ENCODE measurements around the gene ANKRD1. TPM values are rescaled to one million over a fixed set of nuclear protein-coding genes. Genes with fewer than 3 reads are reported as not detected.

The ANKRD1 gene
- total RNA-seq, 2 experiments from 2014 or later, result not detected

- no peak overlapping the region for H3K27ac Mint-ChIP-seq
- POLR2A ChIA-PET, result no interaction called here
- intact Hi-C loops (cut with micrococcal nuclease), result no loop called here
- TF ChIP-seq, protein P1, sequence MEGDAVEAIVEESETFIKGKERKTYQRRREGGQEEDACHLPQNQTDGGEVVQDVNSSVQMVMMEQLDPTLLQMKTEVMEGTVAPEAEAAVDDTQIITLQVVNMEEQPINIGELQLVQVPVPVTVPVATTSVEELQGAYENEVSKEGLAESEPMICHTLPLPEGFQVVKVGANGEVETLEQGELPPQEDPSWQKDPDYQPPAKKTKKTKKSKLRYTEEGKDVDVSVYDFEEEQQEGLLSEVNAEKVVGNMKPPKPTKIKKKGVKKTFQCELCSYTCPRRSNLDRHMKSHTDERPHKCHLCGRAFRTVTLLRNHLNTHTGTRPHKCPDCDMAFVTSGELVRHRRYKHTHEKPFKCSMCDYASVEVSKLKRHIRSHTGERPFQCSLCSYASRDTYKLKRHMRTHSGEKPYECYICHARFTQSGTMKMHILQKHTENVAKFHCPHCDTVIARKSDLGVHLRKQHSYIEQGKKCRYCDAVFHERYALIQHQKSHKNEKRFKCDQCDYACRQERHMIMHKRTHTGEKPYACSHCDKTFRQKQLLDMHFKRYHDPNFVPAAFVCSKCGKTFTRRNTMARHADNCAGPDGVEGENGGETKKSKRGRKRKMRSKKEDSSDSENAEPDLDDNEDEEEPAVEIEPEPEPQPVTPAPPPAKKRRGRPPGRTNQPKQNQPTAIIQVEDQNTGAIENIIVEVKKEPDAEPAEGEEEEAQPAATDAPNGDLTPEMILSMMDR (IDR thresholded peaks at IDR 0.05), result no peak
- no peaks in the 10 kb centered on the region for H3K36me3 Mint-ChIP-seq (ENCODE audit: low read depth)
- CTCF ChIA-PET, result interaction anchor here (0.8 to 1.9 kb wide), 7 partner anchors 8 to 367 kb away, joined by 3 to 5 read pairs (median 3); no protein-coding TSS in a partner anchor
- H3K4me1 Mint-ChIP-seq (ENCODE audit: low read depth), result no peaks in the 10 kb centered on the region
- H3K9me3 Mint-ChIP-seq, result no peaks in the 10 kb centered on the region
- DNase-seq (no peak), ATAC-seq (no peak)
- H3K27me3 Mint-ChIP-seq, result peaks cover 3% of the 10 kb centered on the region
- H3K4me3 Mint-ChIP-seq, result no peak overlapping the region
Measured at GRCh38 chr10:90917238-90917967, 3.5 kb downstream of the ANKRD1 start.

GRCh38 chr10:90916392-90917237 lies 4.3 kb downstream of the ANKRD1 start:
- H3K27me3 Mint-ChIP-seq, result peaks cover 3% of the 10 kb centered on the region
- CTCF ChIA-PET, result interaction anchor here (0.8 to 1.9 kb wide), 6 partner anchors 8 to 367 kb away, joined by 3 to 5 read pairs (median 4); no protein-coding TSS in a partner anchor
- POLR2A ChIA-PET, result no interaction called here

GRCh38 chr10:90915766-90916075 lies 5.2 kb downstream of the ANKRD1 start:
- intact Hi-C loops (cut with micrococcal nuclease), result no loop called here
- H3K4me1 Mint-ChIP-seq (ENCODE audit: low read depth), result peaks cover 2% of the 10 kb centered on the region
- H3K27me3 Mint-ChIP-seq, result peaks cover 3% of the 10 kb centered on the region
- POLR2A ChIA-PET, result no interaction called here
- H3K36me3 Mint-ChIP-seq (ENCODE audit: low read depth), result no peaks in the 10 kb centered on the region
- H3K27ac Mint-ChIP-seq, result no peak overlapping the region
- no peaks in the 10 kb centered on the region for H3K9me3 Mint-ChIP-seq
- no peak overlapping the region for H3K4me3 Mint-ChIP-seq
- TF ChIP-seq, protein P1 (IDR thresholded peaks at IDR 0.05), result no peak
- CTCF ChIA-PET, result no interaction called here
- ATAC-seq (no peak), DNase-seq (no peak)

More at GRCh38 chr10:90916392-90917237, 4.3 kb downstream of the ANKRD1 start:
- Mint-ChIP-seq H3K4me3 (no peak overlapping the region), H3K9me3 (no peaks in the 10 kb centered on the region), H3K36me3 (ENCODE audit: low read depth) (no peaks in the 10 kb centered on the region), H3K4me1 (ENCODE audit: low read depth) (peaks cover 2% of the 10 kb centered on the region), H3K27ac (no peak overlapping the region)
- intact Hi-C loops (cut with micrococcal nuclease), result no loop called here
- no peak for DNase-seq
- ATAC-seq, result no peak
- TF ChIP-seq, protein P1 (IDR thresholded peaks at IDR 0.05), result no peak

GRCh38 chr10:90914992-90915765 lies 5.7 kb downstream of the ANKRD1 start:
- no peak overlapping the region for H3K27ac Mint-ChIP-seq
- H3K9me3 Mint-ChIP-seq, result no peaks in the 10 kb centered on the region
- no peak overlapping the region for H3K4me3 Mint-ChIP-seq
- ChIA-PET POLR2A (no interaction called here), CTCF (interaction anchor here (5.7 kb wide), 1 partner anchor 336 kb away, joined by 60 read pairs; no protein-coding TSS in a partner anchor)
- H3K4me1 Mint-ChIP-seq (ENCODE audit: low read depth), result peaks cover 2% of the 10 kb centered on the region
- TF ChIP-seq, protein P1 (IDR thresholded peaks at IDR 0.05), result no peak
- no peaks in the 10 kb centered on the region for H3K36me3 Mint-ChIP-seq (ENCODE audit: low read depth)
- no peak for DNase-seq
- peaks cover 3% of the 10 kb centered on the region for H3K27me3 Mint-ChIP-seq
- ATAC-seq, result no peak
- intact Hi-C loops (cut with micrococcal nuclease), result loop anchor here (5.0 kb wide), 1 partner anchor 337 kb away; no protein-coding TSS in a partner anchor
